ENCODE measurements around the gene CACFD1.

- TF ChIP-seq CTCF (IDR thresholded peaks at IDR 0.05) (no peak), POLR2AphosphoS5 (IDR thresholded peaks at IDR 0.05) (no peak), POLR2A (IDR thresholded peaks at IDR 0.05) (no peak), EP300 (IDR thresholded peaks at IDR 0.05) (no peak)
Observed at GRCh38 chr9:133421615-133422542, 37.9 kb upstream of the CACFD1 start, which contains the start of gene ADAMTS13.
